Omental fat pad (tissue), 4 donors: ENCODE measurements around the gene VPS35. TPM values are rescaled to one million over a fixed set of nuclear protein-coding genes. Genes with fewer than 3 reads are reported as not detected.

Experiments
- ATAC-seq: fragments of 150-250 bp; one replicate; pipeline ENCODE4 v1.9.1; 2016; ENCODE audit warnings: mild to moderate bottlenecking, moderate library complexity; ENCODE audit not compliant: low FRiP score
- DNase-seq: peaks from one replicate; pipeline ENCODE4 v3.0.0-alpha.2; 2019; ENCODE audit warnings: low spot score
- CTCF ChIP-seq, 3 donors: fragments of 450-650 bp; IDR thresholded peaks; one replicate each; pipeline ENCODE4 v1.5.1; 2016 to 2017; ENCODE audit warnings: antibody characterized with exemption in 3 of 3, mild to moderate bottlenecking in 3 of 3, moderate library complexity in 2 of 3
- total RNA-seq, 4 donors: library from RNA; depleted of rRNA; stranded (reverse); fragments of >200 nt; gene quantifications; one replicate each; pipeline ENCODE4 v1.1.0, GENCODE V29; 2016

VPS35 gene
- total RNA-seq, 4 donors from 2014 or later = 49.4 to 74.5 (median 63.0) TPM

- ATAC-seq = no peak
- TF ChIP-seq CTCF (IDR thresholded peaks at IDR 0.05) = no peak
These were observed 42.1 kb upstream of the VPS35 start for GRCh38 chr16:46730801-46731690.

GRCh38 chr16:46730126-46730525, 41.1 kb upstream of the VPS35 start:
- TF ChIP-seq CTCF (IDR thresholded peaks at IDR 0.05) = no peak
- no peak for ATAC-seq
- no peak for DNase-seq

More at GRCh38 chr16:46730801-46731690, 42.1 kb upstream of the VPS35 start:
- no peak for DNase-seq

DNA sequence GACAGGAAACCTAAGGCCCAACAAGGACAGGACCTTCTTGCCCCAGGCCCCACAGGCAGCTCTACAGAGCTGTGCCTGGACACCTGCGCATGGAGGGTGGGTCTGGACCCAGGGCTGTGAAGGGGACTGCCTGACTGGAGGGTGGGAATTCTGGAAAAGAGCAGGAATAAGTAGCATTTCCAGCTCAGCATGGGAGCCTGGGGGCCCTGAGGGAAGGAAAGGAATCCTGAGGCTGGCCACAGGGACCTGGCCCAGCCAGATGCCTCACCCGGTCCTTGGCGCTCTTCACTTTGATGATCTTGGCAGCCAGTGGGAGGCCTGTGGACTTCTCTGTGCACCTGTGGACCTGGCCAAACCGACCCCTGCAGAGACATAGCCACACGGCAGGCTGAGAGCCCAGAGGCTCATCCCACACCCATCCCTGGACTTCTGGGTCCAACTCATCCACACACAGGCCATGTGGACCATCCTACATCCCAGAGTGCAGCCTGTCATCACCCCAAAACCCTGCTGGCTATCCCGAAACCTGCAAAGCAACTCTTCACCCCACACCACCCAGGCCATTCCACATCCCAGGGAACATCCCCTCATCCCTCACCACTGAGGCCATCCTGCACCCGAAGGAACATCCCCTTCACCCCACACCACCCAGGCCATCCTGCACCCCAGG, 40.5 kb upstream of the VPS35 start:
- no peak for ATAC-seq
- TF ChIP-seq CTCF (IDR thresholded peaks at IDR 0.05) = no peak
- no peak for DNase-seq

- TF ChIP-seq CTCF (IDR thresholded peaks at IDR 0.05) = no peak
- DNase-seq (no peak), ATAC-seq (no peak)
These were observed 39.8 kb upstream of the VPS35 start for GRCh38 chr16:46728806-46729205.

- ATAC-seq (no peak), DNase-seq (no peak)
- TF ChIP-seq CTCF (IDR thresholded peaks at IDR 0.05) = no peak
These were observed 38.7 kb upstream of the VPS35 start for GRCh38 chr16:46727630-46728029.

DNA sequence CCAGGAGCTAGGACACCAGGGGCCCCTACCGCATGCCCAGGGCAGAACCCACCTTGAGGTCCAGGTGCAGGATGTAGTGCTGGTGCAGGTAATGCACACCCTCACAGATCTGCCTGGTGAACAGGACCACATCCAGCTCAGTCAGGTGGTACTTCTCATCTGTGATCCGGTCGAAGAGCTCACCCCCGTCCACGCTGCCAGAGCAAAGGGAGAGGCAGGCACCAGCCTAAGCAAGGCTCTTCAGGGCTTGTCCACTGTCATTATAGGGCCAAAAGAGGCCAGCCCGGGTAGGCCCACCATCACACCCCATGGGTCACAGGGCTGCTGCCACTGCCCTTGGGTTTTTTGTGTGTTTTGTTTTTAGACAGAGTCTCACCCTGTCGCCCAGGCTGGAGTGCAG, 38.2 kb upstream of the VPS35 start:
- TF ChIP-seq CTCF (IDR thresholded peaks at IDR 0.05) = no peak
- ATAC-seq (no peak), DNase-seq (no peak)
